Activated CD8-positive, alpha-beta memory T cell treated with anti-CD3 and anti-CD28 coated beads, Interleukin-2, amount 50 U/mL, for 1 hour (primary cell): ENCODE data around the gene PTPRQ.

Source experiments
- DNase-seq: peaks from one replicate; pipeline ENCODE4 v3.0.0-alpha.2; 2020; ENCODE audit errors: extremely low read depth

The PTPRQ gene

DNA sequence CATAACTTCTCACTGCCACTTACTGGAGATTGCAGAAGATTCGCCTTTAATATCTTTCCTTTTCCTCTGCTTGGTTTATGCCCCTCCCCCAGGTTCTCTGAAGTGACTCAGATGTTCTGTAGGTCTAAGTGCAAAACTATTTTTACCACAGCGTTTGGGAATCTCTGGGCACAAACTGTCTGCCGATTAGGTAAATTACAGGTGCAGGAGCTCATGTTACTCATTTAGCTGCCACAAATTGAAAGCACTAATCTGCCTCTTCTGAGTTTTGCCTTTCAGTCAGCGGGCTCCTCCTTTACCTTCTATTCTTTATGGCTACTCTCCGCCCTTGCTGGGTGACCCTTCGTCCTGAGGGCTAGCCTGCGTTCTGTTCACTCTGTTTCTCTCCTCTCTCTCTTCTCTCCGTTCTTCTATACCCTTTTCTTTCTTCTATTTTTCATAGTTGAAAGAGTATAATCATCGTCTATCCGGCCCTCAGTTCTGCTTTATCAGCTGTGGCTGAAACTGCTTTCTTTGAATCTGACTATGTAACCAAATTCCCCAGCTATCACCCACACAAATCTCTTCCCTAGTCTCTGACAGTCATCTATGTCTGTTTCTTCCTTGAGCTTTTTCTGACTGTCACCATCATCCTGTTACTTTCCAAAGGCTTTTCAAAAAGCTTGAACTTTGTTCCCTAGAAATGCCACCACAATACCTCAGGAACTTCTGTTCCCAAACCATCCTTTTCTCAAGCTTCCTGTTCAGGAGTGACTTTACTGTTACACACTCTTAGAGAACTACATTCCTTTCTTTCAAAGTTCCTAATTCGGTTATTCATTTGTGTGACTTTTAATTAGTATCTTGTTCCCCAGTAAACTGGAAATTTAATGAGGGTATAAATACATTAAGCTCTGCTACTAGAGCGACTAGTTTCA is 259.1 kb downstream of the PTPRQ start:
- no peak for DNase-seq

DNA sequence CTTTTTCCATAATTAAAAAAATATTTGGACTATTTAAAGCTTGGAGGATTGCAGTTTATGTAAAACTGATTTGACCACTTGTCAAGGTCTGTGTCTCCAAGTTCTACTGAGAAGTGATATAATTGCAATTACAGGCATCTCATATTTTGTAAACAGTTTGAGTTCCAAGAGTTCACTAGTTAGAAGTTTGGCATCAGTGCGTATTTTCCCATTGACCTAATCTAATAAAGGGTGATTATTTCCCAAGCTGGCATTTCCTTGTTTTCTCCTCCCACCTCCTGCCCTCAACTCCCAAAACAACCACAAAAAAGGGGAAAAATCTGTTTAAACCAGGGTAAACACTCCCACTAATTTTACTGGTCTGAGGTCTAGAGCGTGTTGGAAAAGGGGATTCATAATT is 260.4 kb downstream of the PTPRQ start:
- no peak for DNase-seq

DNA sequence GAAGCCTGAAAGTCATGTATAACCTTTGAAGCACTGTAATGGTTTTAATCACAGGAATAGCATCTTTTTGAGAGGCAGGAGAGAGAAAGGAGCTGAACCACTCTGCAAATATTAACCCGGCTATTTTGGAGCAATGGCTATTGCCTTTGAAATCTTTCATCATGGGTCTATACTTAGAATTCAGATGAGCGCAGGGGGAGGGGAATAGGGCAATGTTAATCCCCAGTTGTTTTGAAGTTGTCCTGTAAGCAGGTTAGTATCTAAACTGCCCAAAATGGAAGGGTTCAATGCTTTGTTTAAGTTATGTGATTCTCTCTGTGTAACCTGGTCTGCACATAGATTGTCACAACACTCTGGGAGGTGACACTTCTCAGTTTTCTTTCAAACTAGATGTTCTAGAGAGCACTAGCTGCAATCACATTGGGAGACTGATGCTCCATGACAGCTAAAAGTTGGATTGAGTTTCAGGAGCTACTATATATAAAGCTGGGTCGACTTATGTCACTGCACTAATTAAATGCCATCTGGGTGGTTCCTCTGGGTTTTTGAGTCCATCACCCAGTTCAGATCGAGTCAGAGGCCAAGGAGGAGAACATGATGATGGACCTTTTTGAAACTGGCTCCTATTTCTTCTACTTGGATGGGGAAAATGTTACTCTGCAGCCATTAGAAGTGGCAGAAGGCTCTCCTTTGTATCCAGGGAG is 263.2 kb downstream of the PTPRQ start, which contains the start of gene MYF6:
MYF6 (plus strand) TSS at position 509 of the 704 bp plus-strand sequence; CDS start at position 595, 86 bp downstream.
- no peak for DNase-seq

DNA sequence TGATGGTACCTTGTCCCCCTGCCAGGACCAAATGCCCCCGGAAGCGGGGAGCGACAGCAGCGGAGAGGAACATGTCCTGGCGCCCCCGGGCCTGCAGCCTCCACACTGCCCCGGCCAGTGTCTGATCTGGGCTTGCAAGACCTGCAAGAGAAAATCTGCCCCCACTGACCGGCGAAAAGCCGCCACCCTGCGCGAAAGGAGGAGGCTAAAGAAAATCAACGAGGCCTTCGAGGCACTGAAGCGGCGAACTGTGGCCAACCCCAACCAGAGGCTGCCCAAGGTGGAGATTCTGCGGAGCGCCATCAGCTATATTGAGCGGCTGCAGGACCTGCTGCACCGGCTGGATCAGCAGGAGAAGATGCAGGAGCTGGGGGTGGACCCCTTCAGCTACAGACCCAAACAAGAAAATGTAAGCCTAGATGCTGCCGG is 263.8 kb downstream of the PTPRQ start:
- no peak for DNase-seq

DNA sequence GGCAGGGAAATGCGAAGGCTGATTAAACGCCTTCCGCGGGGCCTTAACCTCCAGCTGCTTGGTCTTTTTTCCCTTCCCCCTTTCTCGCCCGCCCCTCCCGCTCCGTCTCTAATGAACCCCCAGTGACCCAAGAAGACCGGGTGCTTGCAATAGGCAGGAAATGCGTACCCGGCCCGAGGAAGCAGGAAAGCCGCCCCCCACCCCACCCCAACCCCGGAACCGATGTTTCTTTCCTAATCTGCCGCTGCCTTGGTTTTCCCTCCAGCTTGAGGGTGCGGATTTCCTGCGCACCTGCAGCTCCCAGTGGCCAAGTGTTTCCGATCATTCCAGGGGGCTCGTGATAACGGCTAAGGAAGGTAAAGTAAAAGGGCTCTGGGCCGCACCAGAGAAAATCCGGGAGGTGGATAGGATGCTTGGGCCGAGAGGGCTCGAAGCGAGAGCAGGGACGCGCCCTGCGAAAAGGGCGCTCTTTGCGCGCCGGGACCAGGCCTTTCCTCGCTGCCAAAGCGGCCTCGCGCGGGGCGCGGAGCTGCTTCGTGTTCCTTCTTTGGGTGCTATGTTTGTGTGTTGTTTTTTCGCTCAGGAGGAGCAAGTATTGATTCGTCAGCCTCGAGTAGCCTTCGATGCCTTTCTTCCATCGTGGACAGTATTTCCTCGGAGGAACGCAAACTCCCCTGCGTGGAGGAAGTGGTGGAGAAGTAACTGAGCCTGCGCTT is 264.4 kb downstream of the PTPRQ start:
- DNase-seq, result no peak

DNA sequence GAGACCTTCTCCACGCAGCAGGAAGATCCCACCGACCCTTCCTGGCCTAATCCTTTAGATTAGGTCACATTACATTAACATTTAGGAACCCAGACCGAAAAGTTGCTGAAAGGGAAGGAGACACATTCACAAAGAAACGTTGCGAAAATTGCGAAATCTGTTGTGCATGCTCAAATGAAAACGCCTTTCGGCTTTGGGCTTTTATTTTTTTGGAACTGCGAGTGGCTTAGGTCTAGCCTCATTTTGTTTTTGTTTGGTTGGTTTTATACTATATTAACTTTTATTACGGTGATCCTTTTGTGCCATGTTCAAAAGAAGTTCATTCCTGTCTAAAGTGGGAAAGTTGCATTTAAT is 264.9 kb downstream of the PTPRQ start:
- DNase-seq, result no peak

DNA sequence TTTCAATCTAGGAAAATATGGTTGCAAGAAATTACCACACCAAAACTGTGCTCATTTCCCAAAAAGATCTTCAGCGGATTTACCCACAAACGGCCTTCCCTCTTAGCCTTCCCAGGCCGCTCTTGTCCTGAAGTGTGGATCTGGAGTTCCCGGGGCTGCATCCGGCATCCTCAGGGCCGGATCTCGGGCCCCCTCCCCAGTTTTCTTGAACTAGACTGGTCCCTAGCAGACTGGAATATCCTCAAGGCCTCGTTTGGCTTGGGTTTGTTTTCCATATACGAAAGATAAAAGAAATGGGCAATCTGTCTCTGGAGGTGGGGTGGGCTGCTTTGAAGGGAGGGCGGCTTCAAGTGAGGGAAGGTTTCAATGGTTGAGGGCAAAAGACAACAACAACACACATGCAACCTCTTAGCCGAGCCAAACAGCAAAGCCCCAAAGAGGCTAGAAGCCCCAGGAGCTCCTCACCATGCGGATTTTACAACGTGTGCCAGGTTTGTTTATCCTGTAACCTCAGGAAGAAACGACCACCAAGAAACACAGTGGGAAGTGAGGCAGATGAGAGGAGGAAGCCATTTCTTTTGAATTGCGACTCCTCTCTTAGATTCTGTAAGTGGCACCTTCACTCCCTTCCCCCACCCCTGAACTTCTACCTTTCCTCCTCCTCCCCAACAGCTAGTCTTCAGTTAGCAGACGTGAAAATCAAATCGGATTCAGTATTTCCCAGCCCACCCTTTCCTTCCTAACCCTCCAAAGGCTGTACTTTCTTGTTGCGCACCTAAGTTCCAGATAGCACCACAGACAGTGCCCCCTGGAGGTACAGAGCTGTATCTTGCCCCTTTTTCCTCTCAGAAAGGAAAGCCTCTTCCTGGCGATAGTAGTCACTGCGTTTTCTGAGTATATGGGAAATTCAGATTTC is 266.0 kb downstream of the PTPRQ start:
- DNase-seq, result no peak

DNA sequence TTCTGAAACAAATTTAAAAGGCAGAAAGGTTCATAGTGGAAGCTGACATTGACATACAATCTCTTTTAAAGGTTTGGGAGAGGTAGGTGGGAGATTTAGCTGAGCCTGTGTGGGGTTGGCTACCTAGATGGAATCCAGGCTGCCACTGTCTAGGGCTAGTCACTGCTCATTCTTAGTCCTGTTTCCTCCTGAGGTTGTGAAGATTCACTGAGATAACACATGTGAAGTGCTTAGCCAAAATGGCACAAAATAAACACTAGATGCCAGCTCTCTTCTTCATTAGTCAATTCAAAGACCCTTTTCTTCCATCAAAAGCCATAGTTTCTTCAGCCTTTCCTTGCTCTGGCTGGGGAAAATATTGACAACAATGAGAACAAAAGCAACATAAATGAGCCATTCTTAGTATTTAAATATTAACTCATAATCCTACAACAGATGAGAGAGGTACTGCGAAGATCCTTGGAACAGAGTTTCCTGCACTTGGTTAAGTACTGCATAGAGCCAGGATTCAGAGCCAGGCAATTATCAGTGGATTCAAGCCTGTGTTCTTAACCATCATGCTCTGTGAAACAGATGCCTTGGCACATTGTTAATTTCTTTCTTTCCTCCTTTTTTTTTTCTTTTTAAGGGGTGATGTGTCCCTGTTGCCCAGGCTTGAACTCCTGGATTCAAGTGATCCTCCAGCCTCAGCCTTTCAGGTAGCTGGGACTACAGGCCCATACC is 266.9 kb downstream of the PTPRQ start:
- DNase-seq, result no peak

DNA sequence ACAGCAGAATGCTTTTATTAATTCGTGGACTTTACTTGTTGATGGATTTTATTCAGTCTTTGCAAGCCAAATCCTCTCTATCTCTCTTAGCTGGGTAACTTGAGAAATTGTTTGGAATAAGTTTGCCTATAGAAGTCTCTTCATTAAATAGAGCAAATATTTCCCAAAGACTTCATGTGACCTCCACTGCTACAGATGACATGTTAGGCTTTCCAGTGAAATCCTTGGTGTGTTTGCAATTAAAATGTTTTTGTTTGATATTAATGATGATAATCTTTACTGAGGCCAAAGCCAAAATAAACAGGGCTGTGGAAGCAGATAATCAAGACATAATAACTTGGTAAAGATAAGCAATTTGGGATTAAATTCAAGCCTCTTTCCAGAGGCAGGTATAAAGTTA is 267.8 kb downstream of the PTPRQ start:
- no peak for DNase-seq

DNA sequence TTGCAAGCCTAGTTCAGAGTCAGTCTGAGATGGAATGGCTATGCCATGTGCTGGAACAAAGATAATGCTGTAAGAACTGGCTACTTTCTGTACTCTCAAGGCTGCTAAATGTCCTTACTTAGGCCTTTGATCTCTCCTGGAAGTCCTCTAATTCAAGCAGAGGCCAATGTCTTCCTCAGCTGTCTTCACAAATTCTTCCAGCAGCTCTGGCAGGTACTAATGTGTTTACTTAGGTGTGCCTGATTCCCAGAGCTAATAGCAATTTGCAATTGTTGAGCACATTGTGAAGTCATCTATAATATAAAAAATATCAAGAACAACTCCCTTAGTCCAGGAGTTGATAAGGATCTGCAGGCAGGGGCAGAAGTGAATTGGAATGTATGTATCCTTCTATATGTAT is 268.8 kb downstream of the PTPRQ start:
- no peak for DNase-seq

DNA sequence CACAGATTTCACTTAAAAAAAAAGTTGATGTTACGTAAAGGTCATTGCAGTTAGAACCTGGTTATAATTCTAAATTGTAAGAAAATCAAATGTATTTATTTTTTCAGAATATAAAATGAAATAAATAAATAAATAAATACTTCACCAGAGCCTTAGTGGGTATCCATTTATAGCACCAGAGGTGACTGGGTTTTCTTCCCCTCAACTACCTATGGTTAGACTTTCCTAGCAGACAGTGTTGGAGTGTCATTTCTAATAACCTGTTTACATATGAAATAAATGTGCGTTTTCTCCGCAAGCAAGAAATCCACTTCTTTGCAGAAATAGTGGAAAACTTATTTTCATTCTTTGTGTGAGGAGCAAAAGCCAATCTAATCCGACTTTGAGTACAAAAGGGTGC is 269.4 kb downstream of the PTPRQ start:
- no peak for DNase-seq

DNA sequence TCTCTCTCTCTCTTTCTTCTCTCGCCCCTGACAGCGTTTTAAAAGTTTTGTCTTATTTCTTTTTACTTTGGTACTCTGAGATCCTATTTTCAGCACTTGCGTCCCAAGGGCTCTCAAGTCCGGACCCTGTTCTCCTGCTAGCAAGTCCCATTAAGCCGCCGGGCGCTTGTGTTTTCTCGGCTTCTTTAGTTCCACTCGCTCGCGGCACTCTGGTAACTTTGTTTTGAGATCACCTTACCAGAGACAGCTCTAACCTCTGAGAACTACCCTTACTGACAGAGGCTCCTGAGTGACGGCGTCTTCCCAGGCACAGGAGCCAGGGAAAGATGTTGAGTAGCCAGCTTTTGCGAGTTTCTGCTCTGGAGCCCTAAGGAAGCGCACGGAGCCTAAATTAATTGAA is 270.0 kb downstream of the PTPRQ start:
- DNase-seq, result no peak

DNA sequence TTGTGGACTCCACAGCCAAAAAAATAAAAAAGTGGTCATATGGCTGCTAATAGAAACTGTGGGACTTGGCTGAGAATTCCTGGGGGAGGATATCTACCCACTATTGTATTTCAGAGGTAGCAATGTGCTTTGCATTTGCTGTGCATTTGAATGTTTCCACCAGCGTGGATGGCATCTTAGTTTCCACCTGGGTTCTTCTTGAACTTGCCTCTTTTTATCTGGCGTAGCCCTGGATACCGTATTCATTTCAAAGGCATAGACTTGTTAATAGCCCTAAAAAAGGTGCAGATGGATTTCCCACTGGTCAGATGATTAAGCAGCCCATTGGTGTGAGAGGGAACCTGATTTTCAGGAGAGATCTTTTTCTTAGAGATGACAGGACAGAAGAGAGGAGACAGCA is 270.8 kb downstream of the PTPRQ start:
- DNase-seq, result no peak

DNA sequence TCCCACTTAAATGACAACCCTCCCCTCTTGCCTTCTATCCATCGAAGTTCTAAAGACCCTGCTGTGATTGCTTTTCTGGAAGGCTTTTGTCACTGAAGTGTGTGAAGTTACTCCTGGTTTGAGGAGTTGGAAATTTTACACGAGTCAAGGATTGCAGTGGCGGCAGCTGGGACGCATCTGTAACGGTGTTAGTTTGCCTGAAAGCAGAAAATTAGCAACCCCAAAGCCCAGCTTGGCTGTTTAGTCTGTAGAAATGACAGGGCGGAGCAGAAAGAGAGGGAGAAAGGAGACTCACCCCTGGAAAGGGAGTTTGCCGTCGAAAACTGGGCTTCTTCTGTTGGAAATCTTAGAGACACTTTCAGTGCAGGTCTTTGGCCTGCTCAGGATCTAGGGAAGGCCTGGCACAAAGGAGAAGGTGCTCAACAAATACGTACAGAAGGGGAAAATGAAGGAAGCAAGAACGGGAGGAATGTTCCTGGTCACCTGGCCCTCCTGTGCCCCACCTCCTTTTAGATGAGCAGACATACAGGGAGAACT is 271.7 kb downstream of the PTPRQ start:
- no peak for DNase-seq

DNA sequence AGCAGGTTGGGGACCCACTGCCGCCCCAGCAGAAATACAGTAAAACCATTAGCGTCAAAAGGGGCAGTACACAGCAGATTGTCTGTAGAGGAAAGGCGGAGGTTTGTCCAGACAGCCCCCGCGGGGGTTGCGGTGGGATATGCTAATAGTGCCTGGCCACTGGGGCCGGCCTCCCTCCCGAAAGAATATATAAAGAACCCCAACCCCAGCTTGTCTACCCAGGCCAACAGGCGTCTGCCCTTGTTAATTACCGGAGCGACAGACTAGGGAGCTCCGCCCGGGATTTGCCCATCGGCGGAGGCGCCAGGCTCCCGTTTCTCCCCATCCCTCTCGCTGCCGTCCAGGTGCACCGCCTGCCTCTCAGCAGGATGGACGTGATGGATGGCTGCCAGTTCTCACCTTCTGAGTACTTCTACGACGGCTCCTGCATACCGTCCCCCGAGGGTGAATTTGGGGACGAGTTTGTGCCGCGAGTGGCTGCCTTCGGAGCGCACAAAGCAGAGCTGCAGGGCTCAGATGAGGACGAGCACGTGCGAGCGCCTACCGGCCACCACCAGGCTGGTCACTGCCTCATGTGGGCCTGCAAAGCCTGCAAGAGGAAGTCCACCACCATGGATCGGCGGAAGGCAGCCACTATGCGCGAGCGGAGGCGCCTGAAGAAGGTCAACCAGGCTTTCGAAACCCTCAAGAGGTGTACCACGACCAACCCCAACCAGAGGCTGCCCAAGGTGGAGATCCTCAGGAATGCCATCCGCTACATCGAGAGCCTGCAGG is 272.8 kb downstream of the PTPRQ start, which contains the start of gene MYF5:
MYF5 (plus strand) TSS at position 217 of the 774 bp plus-strand sequence; CDS start at position 369, 152 bp downstream.
- no peak for DNase-seq

DNA sequence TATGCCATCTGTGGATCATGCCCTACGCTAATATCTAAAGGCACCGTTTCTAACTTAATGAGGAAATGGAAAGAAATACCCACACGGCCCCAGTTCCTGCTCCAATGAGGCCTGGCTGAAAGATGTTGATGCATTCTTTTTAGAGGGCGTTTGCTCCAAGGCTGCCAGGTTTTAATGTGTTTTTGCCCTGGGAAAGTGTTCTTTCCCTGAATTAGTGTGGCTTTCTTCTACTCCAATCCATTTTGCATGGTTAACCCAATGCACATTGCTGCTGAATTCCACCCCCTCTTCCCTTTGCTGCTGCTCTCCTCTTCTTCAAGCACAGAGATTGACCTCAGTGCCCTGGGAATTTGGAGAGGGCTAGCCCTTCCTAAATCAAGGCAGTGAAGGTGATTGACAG is 273.8 kb downstream of the PTPRQ start:
- no peak for DNase-seq

DNA sequence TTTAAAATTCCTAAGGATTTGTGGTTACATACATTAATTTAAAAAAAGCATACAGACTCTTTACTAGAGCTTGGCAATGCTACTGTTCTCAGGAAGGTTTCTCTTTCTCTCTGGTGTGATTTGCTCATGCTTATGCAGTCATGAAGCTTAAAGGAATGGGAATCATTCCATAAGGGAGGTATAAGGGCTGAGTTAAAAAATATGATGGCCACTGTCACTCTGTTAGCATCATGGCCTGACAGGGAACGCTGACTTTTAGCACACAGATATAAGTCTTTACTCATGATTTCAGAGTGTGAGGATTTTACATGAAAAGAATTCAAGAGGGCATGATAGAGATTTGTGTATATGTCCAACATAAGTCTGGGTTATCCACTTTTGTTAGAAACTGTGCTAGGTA is 276.5 kb downstream of the PTPRQ start:
- DNase-seq, result no peak

DNA sequence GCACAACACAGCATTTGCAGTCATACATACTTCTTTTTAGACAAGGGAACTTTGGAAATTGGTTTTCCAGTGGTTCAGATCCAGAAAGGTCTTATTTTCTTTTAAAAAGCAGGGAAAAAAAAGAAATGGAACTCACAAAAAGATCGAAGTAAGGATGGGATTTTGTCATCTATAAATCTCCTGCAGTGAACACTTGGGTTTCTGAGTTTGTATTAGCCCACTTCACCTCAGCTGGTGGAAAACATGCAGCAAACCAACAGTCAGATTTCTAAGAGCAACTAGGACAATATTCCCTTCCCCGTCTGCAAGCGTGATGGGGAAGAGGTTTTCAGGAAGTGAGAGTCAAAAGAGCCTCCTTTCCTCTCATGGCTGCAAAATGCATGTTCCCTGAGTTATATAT is 277.3 kb downstream of the PTPRQ start:
- no peak for DNase-seq
